ENCODE measurements around the gene CBARP. TPM values are rescaled to one million over a fixed set of nuclear protein-coding genes. Genes with fewer than 3 reads are reported as not detected.

CBARP gene
- polyA plus RNA-seq, 1 of the 3 experiments (the other 2 are of a cell fraction) = 5.1 TPM

- H3K79me2 ChIP-seq (ENCODE audit: insufficient read depth) = peaks cover 83% of the 10 kb centered on the region
- H3K27me3 ChIP-seq (ENCODE audit: insufficient read depth) = no peaks in the 10 kb centered on the region
- peak overlapping the region; percentile 24 to 99; a peak in 3 of 4 replicates for H3K27ac ChIP-seq (ENCODE audit: low read depth in 2 of 2, low read length in 1 of 2)
- POLR2A ChIA-PET = interaction anchor here (1.4 to 2.1 kb wide), 2 partner anchors 12 to 14 kb away, joined by 8 to 13 read pairs; partner anchors contain the start of gene CIRBP
- H3K9me3 ChIP-seq = no peaks in the 10 kb centered on the region
- TF ChIP-seq PBX3 (IDR thresholded peaks at IDR 0.05) (0 out of 2 replicates have a peak, but pooled peaks have one; percentile 2), RAD21 (IDR thresholded peaks at IDR 0.05; ENCODE audit: low read length) (no peak)
- H3K4me3 ChIP-seq (ENCODE audit: low read depth in 2 of 2, low read length in 1 of 2) = no peak overlapping the region
- H3K36me3 ChIP-seq (replicated peaks in 1 of 2; ENCODE audit: control insufficient read depth in 1 of 2, insufficient read depth in 2 of 2, low read length in 1 of 2) = peaks cover 49 to 53% of the 10 kb centered on the region in 2 experiments
- no peaks in the 10 kb centered on the region for H3K9me2 ChIP-seq
- no peak for DNase-seq
- no peak overlapping the region for H2AFZ ChIP-seq (ENCODE audit: low read depth)
- CTCF ChIA-PET = interaction anchor here (1.2 to 18.6 kb wide), 3 partner anchors 11 to 33 kb away, joined by 4 to 594 read pairs (median 99); partner anchors contain the start of gene ATP5F1D
- H4K20me1 ChIP-seq (ENCODE audit: insufficient read depth) = peaks cover 69% of the 10 kb centered on the region
- H3F3A ChIP-seq (replicated peaks; ENCODE audit: insufficient read depth) = peaks cover 68% of the 10 kb centered on the region
- WGBS (ENCODE audit: low lambda C conversion rate) = 88% methylated on average over 14 of the region's 20 CpGs
- H3K4me2 ChIP-seq = peak overlapping the region; percentile 99
- H3K9ac ChIP-seq = no peak overlapping the region
- H3K4me1 ChIP-seq (ENCODE audit: control insufficient read depth in 1 of 2, insufficient read depth in 2 of 2, low read depth in 1 of 2, low read length in 1 of 2) = peaks cover 31 to 45% of the 10 kb centered on the region in 2 experiments
Observed at GRCh38 chr19:1254530-1255185, 16.9 kb upstream of the CBARP start.

- H2AFZ ChIP-seq (ENCODE audit: low read depth) = no peak overlapping the region
- no peaks in the 10 kb centered on the region for H3K27me3 ChIP-seq (ENCODE audit: insufficient read depth)
- H3K9me3 ChIP-seq = no peaks in the 10 kb centered on the region
- no peak overlapping the region for H3K4me3 ChIP-seq (ENCODE audit: low read depth in 2 of 2, low read length in 1 of 2)
- H3K9me2 ChIP-seq = no peaks in the 10 kb centered on the region
- DNase-seq = no peak
- H3K27ac ChIP-seq (ENCODE audit: low read depth in 2 of 2, low read length in 1 of 2) = peak overlapping the region; percentile 95 to 99
- CTCF ChIA-PET = interaction anchor here (1.2 to 18.6 kb wide), 3 partner anchors 11 to 33 kb away, joined by 4 to 594 read pairs (median 99); partner anchors contain the start of gene ATP5F1D
- peaks cover 49 to 53% of the 10 kb centered on the region in 2 experiments for H3K36me3 ChIP-seq (replicated peaks in 1 of 2; ENCODE audit: control insufficient read depth in 1 of 2, insufficient read depth in 2 of 2, low read length in 1 of 2)
- H3K79me2 ChIP-seq (ENCODE audit: insufficient read depth) = peaks cover 83% of the 10 kb centered on the region
- peaks cover 65% of the 10 kb centered on the region for H4K20me1 ChIP-seq (ENCODE audit: insufficient read depth)
- peak overlapping the region; percentile 98; the same call in 1 of the 2 replicates for H3K9ac ChIP-seq
- peak overlapping the region; percentile 99 for H3K4me2 ChIP-seq
- peaks cover 63% of the 10 kb centered on the region for H3F3A ChIP-seq (replicated peaks; ENCODE audit: insufficient read depth)
- TF ChIP-seq PBX3 (IDR thresholded peaks at IDR 0.05) (no peak), NRF1 (IDR thresholded peaks at IDR 0.05; ENCODE audit: low read depth, low read length) (no peak), YY1 (IDR thresholded peaks at IDR 0.05; ENCODE audit: low read depth) (no peak), TEAD4 (IDR thresholded peaks at IDR 0.05; ENCODE audit: borderline replicate concordance, insufficient read depth) (no peak), ELF1 (IDR thresholded peaks at IDR 0.05) (no peak), MXI1 (IDR thresholded peaks at IDR 0.05; ENCODE audit: low read depth, low read length) (no peak)
- peaks cover 25 to 42% of the 10 kb centered on the region in 2 experiments for H3K4me1 ChIP-seq (ENCODE audit: control insufficient read depth in 1 of 2, insufficient read depth in 2 of 2, low read depth in 1 of 2, low read length in 1 of 2)
- POLR2A ChIA-PET = interaction anchor here (1.9 kb wide), 1 partner anchor 15 kb away, joined by 32 read pairs; the partner anchor contains the start of gene CIRBP
- 91% methylated on average over 21 of the region's 37 CpGs for WGBS (ENCODE audit: low lambda C conversion rate)
Observed at GRCh38 chr19:1254081-1254527, 16.3 kb upstream of the CBARP start.

Data from SK-N-SH (cell line).